Activated naive CD8-positive, alpha-beta T cell treated with anti-CD3 and anti-CD28 coated beads, Interleukin-2, amount 50 U/mL, for 24 hours (primary cell): ENCODE results near the gene FAM170B.

Experiments
- ATAC-seq: fragments of 150-1000 bp; cut with Tn5 transposase; one replicate; pipeline ENCODE4 v1.10.0; 2021
- DNase-seq: peaks from one replicate; pipeline ENCODE4 v3.0.0; 2021
- H3K27ac Mint-ChIP-seq: one replicate; pipeline ENCODE4 v1.8.0; 2021; ENCODE audit warnings: mild to moderate bottlenecking, mixed read lengths
- H3K27me3 Mint-ChIP-seq: one replicate; pipeline ENCODE4 v1.8.0; 2021; ENCODE audit warnings: mixed read lengths
- H3K36me3 Mint-ChIP-seq: one replicate; pipeline ENCODE4 v1.8.0; 2021; ENCODE audit warnings: low read depth, mixed read lengths
- H3K4me1 Mint-ChIP-seq: one replicate; pipeline ENCODE4 v1.8.0; 2021; ENCODE audit warnings: mixed read lengths
- H3K4me3 Mint-ChIP-seq: one replicate; pipeline ENCODE4 v1.8.0; 2021; ENCODE audit warnings: mild to moderate bottlenecking, moderate library complexity, mixed read lengths
- H3K9me3 Mint-ChIP-seq: one replicate; pipeline ENCODE4 v1.8.0; 2021; ENCODE audit warnings: mixed read lengths

Gene FAM170B

DNA sequence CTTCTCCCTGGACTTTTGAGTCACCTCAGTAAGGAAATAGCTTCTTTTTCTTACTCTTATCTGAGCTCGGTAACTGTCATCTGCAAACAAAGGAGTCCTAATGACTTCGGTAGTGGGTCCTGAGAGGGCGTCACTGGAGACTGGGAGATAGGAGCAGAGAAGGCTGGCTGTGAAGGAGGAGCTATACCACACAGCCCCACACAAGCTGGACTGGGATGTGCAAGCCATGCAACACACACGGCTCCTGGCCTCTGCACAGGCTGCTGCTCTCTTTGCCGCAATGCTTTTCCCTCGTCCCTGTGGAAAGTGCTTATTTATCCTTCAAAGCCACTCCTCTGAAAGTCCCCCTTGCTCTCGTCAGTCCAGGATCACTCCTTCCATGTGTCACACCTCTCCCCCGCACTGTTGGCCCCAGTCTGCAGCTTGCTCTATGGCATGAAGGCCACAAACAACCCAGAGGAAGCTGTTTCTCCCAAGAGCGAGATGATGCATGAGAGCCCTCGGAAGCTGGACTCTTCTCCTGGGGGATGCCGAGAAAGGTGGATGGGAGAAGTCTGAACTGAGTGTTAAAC lies 39.5 kb upstream of the FAM170B start:
- no peak for ATAC-seq
- Mint-ChIP-seq H3K4me1 (peaks cover 25% of the 10 kb centered on the region), H3K27ac (no peak overlapping the region), H3K9me3 (no peaks in the 10 kb centered on the region), H3K27me3 (peaks cover 3% of the 10 kb centered on the region), H3K36me3 (peaks cover 2% of the 10 kb centered on the region), H3K4me3 (no peak overlapping the region)
- DNase-seq = no peak

DNA sequence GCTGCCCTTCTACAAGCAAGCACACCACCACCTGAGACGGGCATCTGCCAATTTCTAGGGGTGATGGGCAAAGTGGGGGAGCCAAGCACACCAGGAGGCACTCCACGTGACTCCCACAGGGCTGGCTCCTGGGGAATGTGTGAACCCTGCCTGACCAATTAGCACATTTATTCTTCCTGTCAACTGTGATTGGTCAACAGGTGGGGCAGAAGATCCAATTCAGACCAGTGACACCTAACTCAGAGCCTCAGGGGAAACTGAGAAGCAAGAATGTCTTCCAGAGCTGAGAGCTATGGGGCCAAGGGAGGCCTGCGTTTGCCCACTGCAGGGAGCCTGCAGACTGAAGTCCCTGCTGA lies 38.9 kb upstream of the FAM170B start:
- H3K4me1 Mint-ChIP-seq = peaks cover 20% of the 10 kb centered on the region
- peaks cover 2% of the 10 kb centered on the region for H3K36me3 Mint-ChIP-seq
- DNase-seq = no peak
- H3K27me3 Mint-ChIP-seq = peaks cover 3% of the 10 kb centered on the region
- H3K9me3 Mint-ChIP-seq = no peaks in the 10 kb centered on the region
- ATAC-seq = no peak
- no peak overlapping the region for H3K27ac Mint-ChIP-seq
- H3K4me3 Mint-ChIP-seq = no peak overlapping the region

DNA sequence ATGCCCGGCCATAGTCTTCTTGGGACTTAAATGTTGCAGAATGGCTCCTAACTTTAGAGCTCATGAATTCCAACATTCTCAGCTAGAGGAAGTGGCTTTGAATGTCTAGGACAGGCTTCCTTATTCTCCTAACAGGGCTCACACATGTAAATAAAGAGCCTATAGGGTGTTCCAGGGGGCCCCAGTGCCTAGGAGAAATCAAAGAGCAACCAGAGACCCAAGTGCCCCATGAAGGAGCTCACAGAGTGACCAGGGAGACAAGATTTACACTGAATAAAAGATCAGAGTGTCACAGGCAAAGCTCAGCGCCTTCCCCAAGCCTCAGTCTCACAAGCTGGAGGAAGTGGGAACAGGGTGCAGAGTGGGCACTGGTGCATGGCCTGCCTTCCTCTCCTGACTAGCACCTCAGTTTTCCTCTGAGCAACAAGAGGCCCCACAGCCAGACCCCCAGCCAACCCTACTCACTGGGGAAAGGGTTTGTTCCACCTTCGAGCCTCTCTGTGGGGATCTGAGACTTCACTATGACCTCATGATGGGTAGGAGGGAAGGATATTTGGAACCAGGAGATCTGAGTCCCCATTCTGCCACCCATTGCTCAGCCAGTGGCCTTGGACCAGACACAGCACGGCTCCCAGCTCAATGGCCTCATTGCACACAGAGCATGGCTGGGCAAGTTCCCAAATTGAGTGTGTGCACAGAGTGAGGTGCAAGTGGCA lies 38.4 kb upstream of the FAM170B start:
- DNase-seq = no peak
- Mint-ChIP-seq H3K9me3 (no peaks in the 10 kb centered on the region), H3K36me3 (peaks cover 1% of the 10 kb centered on the region), H3K4me1 (peaks cover 15% of the 10 kb centered on the region), H3K27me3 (peaks cover 1% of the 10 kb centered on the region), H3K27ac (no peak overlapping the region), H3K4me3 (no peak overlapping the region)
- ATAC-seq = no peak

DNA sequence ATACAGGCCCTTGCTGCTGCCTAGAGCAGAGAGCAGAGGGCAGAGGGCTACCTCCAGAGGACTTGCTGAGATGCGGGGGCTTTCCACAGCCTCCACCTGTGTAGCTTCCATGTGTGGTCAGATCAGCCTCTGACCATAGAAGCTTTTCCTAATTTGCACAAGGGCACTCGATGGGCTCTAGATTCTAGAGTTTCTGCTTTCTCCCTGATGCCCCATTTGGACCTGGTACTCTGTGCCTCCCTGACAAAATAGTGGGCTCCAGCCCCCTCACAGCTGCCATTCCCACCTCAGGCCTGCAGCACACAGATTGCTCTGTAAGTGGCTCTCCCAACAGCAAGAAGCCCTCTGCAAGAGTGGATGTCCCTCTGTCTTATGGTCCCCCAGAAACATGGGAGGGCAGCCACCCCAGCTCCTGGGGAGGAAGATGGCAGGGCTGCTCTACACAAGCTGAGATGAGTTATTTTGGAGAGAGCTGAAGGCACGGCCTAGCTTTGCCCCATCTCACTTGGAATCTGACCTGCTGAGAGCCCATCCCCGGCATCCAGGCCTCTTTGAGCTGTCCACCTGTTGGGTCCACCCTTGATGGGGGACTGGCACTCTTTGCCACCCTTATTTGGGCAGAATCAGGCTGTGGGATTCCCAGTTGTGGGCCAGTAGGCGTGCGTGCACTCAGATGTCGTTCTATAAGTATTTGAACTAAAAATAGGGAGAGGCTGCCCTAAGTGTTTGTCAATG lies 37.7 kb upstream of the FAM170B start:
- DNase-seq (no peak), ATAC-seq (no peak)
- no peak overlapping the region for H3K4me3 Mint-ChIP-seq
- H3K27me3 Mint-ChIP-seq = no peaks in the 10 kb centered on the region
- H3K27ac Mint-ChIP-seq = no peak overlapping the region
- H3K9me3 Mint-ChIP-seq = no peaks in the 10 kb centered on the region
- H3K4me1 Mint-ChIP-seq = peaks cover 9% of the 10 kb centered on the region
- no peaks in the 10 kb centered on the region for H3K36me3 Mint-ChIP-seq

DNA sequence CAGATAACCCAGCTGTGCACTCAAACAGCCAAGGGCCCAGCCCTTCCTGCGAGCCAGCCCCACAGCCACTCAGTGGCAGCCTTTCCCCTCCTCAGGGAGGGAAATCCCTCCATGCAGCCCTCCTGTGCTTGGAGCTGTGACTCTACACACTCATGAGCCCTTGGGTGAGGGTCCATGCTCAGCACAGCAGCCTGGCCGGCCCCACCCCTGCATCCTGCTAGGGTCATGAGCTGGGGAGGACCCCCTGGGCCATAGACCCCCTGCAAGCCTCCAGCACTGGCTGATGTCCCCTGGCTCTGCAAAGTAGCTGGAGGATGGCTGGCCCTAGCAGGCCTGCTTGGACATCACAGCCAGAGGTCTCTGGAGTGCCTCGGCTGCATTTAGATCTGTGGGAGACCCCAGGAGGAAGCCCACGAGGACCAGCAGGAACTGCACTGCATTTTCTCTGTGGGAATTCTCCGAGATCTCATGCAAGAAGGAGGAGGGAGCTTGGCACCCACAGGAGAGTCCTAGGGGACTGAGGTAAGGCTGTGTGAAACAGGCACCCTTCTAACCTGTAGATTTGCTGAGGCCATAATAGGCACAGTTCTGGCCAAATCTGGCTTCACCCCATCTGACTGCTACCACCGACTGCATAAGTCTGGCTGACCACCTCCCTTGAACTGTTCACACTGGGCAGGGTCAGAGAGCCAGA lies 37.0 kb upstream of the FAM170B start:
- no peak for ATAC-seq
- no peaks in the 10 kb centered on the region for H3K36me3 Mint-ChIP-seq
- no peak for DNase-seq
- H3K4me3 Mint-ChIP-seq = no peak overlapping the region
- no peaks in the 10 kb centered on the region for H3K9me3 Mint-ChIP-seq
- H3K4me1 Mint-ChIP-seq = peaks cover 8% of the 10 kb centered on the region
- no peaks in the 10 kb centered on the region for H3K27me3 Mint-ChIP-seq
- H3K27ac Mint-ChIP-seq = no peak overlapping the region

DNA sequence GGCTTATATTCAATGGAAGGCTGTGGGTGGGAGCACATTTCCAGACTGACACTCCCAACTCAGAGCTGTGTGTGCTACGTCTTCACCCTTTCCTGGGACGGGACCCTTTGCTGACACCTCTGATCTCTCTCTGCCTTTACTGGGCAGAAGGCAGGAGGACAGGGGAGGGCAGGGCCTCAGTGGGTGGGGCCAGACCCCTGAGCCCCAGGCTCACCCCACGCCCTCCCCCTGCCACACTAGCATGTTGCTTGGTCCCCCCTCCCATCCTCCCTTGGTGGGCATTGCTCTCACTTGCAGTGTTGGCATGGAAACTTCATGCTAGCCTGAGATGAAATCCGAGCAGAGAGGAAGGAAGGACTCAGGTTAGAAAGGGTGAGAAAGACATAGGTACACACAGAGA lies 36.0 kb upstream of the FAM170B start:
- Mint-ChIP-seq H3K27ac (no peak overlapping the region), H3K36me3 (no peaks in the 10 kb centered on the region)

DNA sequence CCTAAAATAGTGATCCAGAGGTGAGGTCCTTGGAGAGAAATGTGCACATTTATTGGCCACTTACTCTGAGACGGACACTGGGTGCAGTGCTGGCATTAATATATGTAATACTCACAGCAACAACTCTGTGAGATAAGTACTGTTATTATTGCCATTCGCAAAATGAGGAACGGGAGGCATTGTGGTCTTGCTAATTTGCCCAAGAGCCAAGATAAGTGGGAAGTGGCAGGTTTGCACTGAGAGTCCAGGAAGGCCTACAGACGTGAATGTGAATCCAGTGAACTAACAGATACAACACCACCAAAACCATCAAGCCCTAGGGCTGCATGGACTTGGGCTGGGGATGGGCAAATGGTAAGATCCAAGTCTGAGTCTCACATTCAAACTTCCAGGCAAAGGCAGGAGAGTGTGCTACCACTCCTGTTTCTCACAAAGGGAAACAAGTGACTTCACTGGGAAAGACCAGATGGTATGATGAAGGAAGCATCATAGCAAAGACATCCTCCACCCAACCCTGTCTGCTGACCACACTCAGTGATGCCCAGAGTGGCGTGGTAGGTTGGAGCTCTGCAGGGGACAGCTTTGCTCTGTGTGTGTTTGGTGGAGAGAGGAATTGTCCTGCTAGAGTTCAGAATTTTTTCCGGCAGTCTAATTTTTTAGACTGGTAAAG lies 35.1 kb upstream of the FAM170B start:
- H3K27me3 Mint-ChIP-seq = no peaks in the 10 kb centered on the region
- H3K9me3 Mint-ChIP-seq = no peaks in the 10 kb centered on the region
- DNase-seq = no peak
- no peak overlapping the region for H3K27ac Mint-ChIP-seq
- no peak for ATAC-seq
- peaks cover 14% of the 10 kb centered on the region for H3K4me1 Mint-ChIP-seq
- H3K36me3 Mint-ChIP-seq = no peaks in the 10 kb centered on the region
- H3K4me3 Mint-ChIP-seq = no peak overlapping the region

More for the DNA sequence above, 36.0 kb upstream of the FAM170B start:
- no peaks in the 10 kb centered on the region for H3K9me3 Mint-ChIP-seq
- ATAC-seq = no peak
- peaks cover 11% of the 10 kb centered on the region for H3K4me1 Mint-ChIP-seq
- H3K4me3 Mint-ChIP-seq = no peak overlapping the region
- H3K27me3 Mint-ChIP-seq = no peaks in the 10 kb centered on the region
- DNase-seq = no peak

DNA sequence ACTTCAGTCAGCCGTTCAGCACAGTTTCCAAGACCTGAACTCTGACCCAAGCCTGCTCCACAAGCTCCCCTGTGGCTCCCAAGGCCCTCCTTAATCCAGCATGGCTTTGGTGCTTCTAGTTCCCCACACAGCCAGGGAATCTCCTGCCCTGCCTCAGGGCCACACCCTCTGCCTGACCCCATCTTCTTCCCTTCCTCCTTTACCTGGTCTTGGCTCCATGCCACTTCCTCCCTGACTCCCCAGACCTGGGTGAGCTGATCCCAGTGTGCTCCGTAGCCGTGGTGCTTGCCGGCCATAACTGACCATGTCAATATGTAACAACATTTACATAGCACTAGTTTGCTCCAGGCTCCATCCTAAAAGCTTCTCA lies 34.3 kb upstream of the FAM170B start:
- Mint-ChIP-seq H3K9me3 (no peaks in the 10 kb centered on the region), H3K4me3 (no peak overlapping the region), H3K27me3 (no peaks in the 10 kb centered on the region), H3K36me3 (no peaks in the 10 kb centered on the region), H3K27ac (no peak overlapping the region), H3K4me1 (peaks cover 14% of the 10 kb centered on the region)
- no peak for ATAC-seq
- no peak for DNase-seq

DNA sequence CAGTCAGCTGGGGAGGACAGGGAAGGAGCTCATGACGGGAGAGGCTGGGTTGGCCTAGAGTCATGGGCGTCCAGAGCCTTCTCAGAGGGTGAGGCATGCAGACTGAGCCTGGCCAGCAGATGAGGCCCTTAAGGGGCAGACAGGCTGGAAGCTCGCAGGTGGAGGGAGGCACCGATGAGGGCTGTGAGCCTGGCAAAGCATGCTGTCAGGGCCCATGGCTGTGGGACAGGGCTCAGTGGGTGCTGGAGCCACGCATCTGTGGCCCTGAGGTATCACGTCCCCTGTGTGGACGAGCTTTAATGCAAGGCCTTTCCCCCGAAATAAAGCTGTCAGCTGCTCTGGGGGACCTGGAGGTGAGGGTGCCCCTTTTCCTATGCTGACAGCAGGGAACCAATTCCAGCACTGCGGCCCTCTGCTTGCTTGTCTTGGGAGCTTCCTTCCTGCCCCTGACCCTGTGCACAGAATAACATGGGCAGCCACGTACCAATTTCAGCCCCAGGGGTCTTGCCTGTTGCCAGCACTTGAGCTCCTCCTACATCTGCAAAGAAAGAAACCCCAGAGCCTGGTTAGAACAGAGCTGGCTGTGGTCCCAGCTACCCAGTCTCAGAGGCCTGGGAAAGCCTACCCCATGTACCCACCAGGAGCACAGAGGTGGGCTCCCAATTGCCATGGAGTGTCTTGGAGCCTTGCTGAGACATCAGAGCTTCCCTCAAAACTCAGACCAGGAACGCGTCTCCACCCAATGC lies 33.8 kb upstream of the FAM170B start:
- DNase-seq (no peak), ATAC-seq (no peak)
- Mint-ChIP-seq H3K9me3 (no peaks in the 10 kb centered on the region), H3K4me1 (peaks cover 14% of the 10 kb centered on the region), H3K4me3 (no peak overlapping the region), H3K27ac (no peak overlapping the region), H3K27me3 (no peaks in the 10 kb centered on the region), H3K36me3 (no peaks in the 10 kb centered on the region)

DNA sequence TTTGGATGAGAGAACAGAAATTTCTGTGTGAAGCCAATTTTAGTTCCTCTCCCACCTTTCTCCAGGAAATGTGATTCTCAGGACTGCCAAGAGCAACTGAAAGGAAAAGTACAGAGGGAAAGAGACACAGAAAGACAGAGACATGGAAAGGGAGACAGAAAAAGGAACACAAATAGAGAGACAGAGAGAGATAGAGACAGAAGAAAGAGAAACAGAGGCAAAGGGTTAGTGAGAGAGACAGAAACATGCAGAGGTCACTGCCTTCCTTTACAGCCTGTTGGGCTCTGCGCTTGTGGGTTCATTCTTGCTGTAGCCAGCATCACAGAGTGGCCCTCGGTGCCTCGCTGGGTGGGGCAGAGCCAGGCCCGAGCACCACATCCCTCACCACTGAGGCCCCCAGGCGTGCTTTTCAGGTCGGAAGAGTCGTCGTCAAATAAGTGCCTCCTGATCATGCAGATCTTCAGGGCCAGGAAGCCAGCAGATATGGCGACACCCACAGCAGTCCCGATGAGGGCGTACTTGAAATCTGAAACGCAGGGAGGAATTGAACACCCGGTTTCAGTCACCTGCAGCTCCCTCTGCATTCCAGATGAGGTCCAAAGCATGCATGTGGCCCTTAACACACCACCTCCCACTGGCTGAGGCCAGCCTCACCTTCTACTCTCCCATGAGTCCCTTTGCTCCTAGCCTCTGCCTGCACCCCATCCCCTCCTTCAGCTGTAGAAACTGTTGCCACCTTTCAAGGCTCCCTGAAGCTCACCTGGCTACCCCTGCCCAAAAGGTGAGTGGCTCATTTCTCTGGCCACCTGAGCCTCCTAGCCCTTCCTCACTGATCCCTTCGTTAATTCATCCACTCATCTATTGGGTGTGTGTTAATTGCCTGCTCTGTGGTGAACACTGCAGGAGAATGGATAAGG lies 32.9 kb upstream of the FAM170B start:
- Mint-ChIP-seq H3K4me1 (peaks cover 14% of the 10 kb centered on the region), H3K27me3 (no peaks in the 10 kb centered on the region), H3K36me3 (no peaks in the 10 kb centered on the region)

DNA sequence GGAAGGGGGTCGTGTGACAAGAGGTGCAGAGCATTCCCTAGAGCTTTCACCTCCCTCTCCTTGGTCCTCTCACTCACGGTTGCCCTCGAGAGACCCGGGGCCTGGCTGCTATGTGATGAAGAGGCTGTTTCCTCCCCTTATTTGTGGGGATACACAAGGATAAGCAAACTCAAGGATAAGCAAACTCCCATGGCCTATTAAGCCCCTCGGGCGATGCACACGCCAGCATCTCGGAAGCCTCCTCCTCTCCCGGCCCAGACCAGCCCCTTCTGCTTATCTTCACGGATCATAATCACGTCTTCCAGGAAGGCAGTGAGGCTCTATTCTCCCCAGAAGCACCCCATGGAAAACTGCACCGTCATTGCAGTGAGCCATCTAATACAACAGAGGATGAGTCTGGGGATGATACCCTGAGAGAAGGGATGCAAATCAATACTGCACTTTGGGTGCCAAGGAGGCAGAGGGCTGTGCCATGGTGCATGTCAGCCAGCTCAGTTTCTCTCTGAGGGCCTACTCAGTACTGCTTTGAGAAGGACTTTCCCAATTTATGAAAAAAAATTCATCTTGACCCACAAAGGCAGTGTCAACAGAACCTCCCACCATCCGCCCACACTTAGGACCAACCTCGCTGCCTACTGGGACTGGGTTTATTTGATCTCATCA lies 32.1 kb upstream of the FAM170B start:
- Mint-ChIP-seq H3K27me3 (no peaks in the 10 kb centered on the region), H3K36me3 (no peaks in the 10 kb centered on the region), H3K4me1 (peaks cover 14% of the 10 kb centered on the region), H3K4me3 (no peak overlapping the region), H3K27ac (peak overlapping the region; percentile 6), H3K9me3 (no peaks in the 10 kb centered on the region)
- no peak for ATAC-seq
- DNase-seq = no peak

More for the DNA sequence above, 32.9 kb upstream of the FAM170B start:
- Mint-ChIP-seq H3K27ac (peak overlapping the region; percentile 6), H3K9me3 (no peaks in the 10 kb centered on the region), H3K4me3 (no peak overlapping the region)
- DNase-seq = no peak
- ATAC-seq = no peak

DNA sequence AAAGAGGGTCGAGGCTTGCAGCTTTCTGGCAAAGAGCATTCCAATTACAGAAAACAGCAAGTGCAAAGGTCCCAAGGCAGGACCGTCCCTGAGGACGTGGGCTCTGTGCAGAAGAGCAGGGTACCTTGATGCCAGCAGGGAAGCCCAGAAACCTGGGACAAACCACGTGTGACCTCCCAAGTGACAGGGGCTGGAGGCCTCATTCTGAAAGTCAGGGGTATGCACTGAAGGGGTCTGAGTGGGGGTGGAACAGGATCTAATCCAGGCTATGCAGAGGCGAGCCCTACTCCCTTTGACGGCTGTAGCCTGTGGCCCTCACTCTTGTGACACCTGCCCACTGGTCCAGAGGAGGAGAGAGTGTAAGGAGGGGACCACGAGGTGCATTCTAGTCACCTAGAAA lies 31.4 kb upstream of the FAM170B start:
- H3K27ac Mint-ChIP-seq = no peak overlapping the region
- no peak for DNase-seq
- no peaks in the 10 kb centered on the region for H3K36me3 Mint-ChIP-seq
- H3K4me3 Mint-ChIP-seq = no peak overlapping the region
- no peak for ATAC-seq
- no peaks in the 10 kb centered on the region for H3K9me3 Mint-ChIP-seq
- peaks cover 14% of the 10 kb centered on the region for H3K4me1 Mint-ChIP-seq
- no peaks in the 10 kb centered on the region for H3K27me3 Mint-ChIP-seq
